Measurements from ENCODE around the gene SCUBE3.
A peak's percentile ranks its signal among the peaks of the same experiment; 100 is the strongest.

Gene SCUBE3

GRCh38 chr6:35179901-35180535, 33.7 kb upstream of the SCUBE3 start:
- no peak overlapping the region for H3K4me3 ChIP-seq (ENCODE audit: control insufficient read depth, low read depth, low read length)
- TF ChIP-seq CTCF (IDR thresholded peaks at IDR 0.05; ENCODE audit: control insufficient read depth, insufficient read depth, low read depth, low read length, missing control alignments) = no peak
- DNase-seq (ENCODE audit: low read depth) = no peak

- peak; percentile 59 for DNase-seq (ENCODE audit: low read depth)
- TF ChIP-seq CTCF (IDR thresholded peaks at IDR 0.05; ENCODE audit: control insufficient read depth, insufficient read depth, low read depth, low read length, missing control alignments) = no peak
- H3K4me3 ChIP-seq (ENCODE audit: control insufficient read depth, low read depth, low read length) = no peak overlapping the region
Measured at GRCh38 chr6:35181308-35181932, 32.3 kb upstream of the SCUBE3 start.

GRCh38 chr6:35181933-35182612, 31.7 kb upstream of the SCUBE3 start:
- DNase-seq (ENCODE audit: low read depth) = no peak
- TF ChIP-seq CTCF (IDR thresholded peaks at IDR 0.05; ENCODE audit: control insufficient read depth, insufficient read depth, low read depth, low read length, missing control alignments) = no peak
- no peak overlapping the region for H3K4me3 ChIP-seq (ENCODE audit: control insufficient read depth, low read depth, low read length)

- no peak for TF ChIP-seq CTCF (IDR thresholded peaks at IDR 0.05; ENCODE audit: control insufficient read depth, insufficient read depth, low read depth, low read length, missing control alignments)
- no peak for DNase-seq (ENCODE audit: low read depth)
- H3K4me3 ChIP-seq (ENCODE audit: control insufficient read depth, low read depth, low read length) = no peak overlapping the region
Measured at GRCh38 chr6:35183281-35183680, 30.5 kb upstream of the SCUBE3 start.

- no peak for TF ChIP-seq CTCF (IDR thresholded peaks at IDR 0.05; ENCODE audit: control insufficient read depth, insufficient read depth, low read depth, low read length, missing control alignments)
- H3K4me3 ChIP-seq (ENCODE audit: control insufficient read depth, low read depth, low read length) = no peak overlapping the region
- no peak for DNase-seq (ENCODE audit: low read depth)
Measured at GRCh38 chr6:35183935-35184334, 29.8 kb upstream of the SCUBE3 start.

- no peak overlapping the region for H3K4me3 ChIP-seq (ENCODE audit: control insufficient read depth, low read depth, low read length)
- DNase-seq (ENCODE audit: low read depth) = no peak
- TF ChIP-seq CTCF (IDR thresholded peaks at IDR 0.05; ENCODE audit: control insufficient read depth, insufficient read depth, low read depth, low read length, missing control alignments) = no peak
Measured at GRCh38 chr6:35184580-35185301, 29.0 kb upstream of the SCUBE3 start.

Data from AG09309 (cell line).